Hippocampal formation (tissue), 2 donors: Measurements from ENCODE around the gene NEK6.

Experiments used
- DNase-seq, 2 donors: peaks; one replicate each; lab custom pipeline; 2025; lab: John Stamatoyannopoulos, UW

The NEK6 gene

DNA sequence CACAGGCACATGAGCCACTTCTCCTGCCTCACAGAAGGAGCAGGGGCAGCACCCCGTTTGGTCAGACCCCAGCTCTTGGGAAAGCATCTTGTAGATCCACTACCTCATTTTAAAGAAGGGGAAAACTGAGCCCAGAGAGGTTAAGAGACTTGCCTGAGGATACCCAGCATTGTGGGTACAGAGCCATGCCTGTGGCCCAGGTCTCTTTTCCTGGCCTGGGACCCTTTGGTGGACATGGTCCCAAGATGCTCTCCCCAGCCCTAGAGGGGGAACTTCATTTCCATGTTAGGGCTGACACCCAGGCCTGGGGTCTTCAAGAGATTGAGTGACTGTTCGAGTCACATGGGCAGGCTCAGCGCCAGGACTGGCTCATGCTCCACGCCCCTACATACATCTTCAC lies 64.2 kb downstream of the NEK6 start:
- no peak for DNase-seq

- no peak for DNase-seq
These were observed 65.1 kb downstream of the NEK6 start for GRCh38 chr9:124322618-124323432.

DNA sequence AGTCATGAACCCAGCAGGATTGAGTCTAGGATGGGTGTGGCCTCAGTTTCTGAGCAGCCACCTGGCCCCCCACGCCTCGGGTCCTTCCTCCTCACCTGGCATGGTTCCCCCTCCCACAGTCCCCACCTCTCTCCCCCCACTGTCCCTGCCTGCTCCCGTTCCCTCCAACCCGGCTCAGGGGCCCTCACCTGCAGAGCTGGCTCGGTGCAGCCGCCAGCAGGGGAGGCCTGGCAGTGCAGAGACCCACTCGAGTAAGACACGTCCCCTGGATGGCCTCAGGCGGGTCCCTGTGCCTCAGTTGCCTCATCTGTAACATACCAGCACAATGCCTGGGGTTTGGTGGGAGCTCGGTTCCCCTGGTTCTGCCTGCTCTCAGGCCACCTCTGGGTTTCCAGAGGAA lies 66.2 kb downstream of the NEK6 start:
- no peak for DNase-seq

DNA sequence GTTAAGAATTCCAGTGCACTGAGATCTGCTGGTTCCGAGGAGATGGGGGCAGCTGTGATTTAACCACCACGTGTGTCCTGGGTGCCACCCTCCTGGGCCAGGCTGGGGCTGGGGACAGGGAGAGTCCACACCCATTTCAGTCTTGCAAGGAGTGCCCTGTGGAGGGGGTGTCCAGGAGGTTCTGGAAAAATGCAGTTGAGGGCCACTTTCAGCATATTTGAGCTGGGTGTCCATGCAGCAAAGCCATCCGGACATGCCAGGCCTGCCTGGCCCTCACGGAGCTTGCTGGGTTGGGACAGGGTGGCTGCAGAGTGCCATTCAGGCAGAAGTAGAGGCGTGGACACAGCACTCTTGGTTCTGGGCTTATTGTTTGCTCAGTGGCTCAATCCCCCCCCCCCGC lies 68.1 kb downstream of the NEK6 start:
- no peak for DNase-seq

- DNase-seq = no peak
These were observed 68.6 kb downstream of the NEK6 start for GRCh38 chr9:124326378-124326777.

GRCh38 chr9:124327491-124327890 lies 69.7 kb downstream of the NEK6 start:
- DNase-seq = no peak

GRCh38 chr9:124328285-124328684 lies 70.5 kb downstream of the NEK6 start:
- DNase-seq = no peak

GRCh38 chr9:124329206-124329792 lies 71.5 kb downstream of the NEK6 start:
- no peak for DNase-seq

DNA sequence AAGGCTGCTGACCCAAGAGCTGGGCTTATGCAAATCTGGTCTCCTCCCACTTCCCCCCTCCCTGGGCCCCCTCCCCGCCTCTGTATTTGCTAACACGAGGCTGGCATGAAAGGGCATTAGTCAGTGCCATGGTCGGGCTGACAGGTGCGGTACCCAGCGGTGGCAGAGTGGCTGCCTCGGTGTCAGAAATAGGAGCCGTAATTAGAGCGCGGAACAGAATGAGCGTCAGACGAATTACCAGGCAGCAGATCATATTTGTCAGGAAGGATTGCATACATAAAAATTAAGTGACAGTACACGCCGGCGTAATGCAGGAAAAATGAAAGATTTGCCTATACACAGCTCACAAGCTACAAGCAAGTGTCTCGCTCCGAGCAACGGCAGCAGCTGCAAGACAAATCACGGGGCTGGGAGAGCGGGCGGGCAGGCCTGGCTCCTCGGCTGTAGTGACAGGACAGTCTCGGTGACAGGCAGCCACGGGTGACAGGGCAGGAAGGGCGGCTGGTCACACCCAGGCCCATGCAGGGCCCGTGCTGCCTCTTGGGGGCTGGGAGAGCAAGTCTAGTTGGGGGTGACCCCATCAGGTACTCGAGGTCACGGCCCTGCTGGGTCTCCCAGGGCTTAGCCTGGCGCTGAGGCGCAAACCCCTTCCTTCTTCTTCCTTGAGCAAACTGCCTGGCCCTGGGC lies 72.4 kb downstream of the NEK6 start:
- DNase-seq = no peak

DNA sequence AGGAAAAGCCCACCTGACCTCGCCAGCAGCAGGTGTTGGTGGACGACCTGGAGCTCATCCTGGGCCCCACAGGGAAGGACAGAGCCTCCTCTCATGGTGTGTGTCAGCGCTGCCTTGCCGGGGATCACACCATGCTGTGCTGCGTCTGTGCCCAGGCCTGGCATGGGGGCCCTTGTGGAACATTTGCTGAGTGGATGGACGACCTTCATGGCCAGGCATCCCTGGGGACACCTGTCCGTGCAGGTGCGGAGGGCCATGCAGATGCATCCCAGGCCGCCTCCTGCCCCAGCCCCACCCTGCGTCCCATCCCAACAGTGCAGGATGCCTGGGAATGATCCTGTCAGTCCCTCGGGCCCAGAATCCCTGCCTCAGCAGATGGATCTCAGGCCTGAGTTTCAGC lies 73.8 kb downstream of the NEK6 start:
- no peak for DNase-seq

GRCh38 chr9:124332361-124333202 lies 74.8 kb downstream of the NEK6 start:
- no peak for DNase-seq

- DNase-seq = no peak
These were observed 75.4 kb downstream of the NEK6 start for GRCh38 chr9:124333203-124333579.

GRCh38 chr9:124334568-124335319 lies 77.0 kb downstream of the NEK6 start:
- no peak for DNase-seq

- no peak for DNase-seq
These were observed 77.6 kb downstream of the NEK6 start for GRCh38 chr9:124335320-124335707.

DNA sequence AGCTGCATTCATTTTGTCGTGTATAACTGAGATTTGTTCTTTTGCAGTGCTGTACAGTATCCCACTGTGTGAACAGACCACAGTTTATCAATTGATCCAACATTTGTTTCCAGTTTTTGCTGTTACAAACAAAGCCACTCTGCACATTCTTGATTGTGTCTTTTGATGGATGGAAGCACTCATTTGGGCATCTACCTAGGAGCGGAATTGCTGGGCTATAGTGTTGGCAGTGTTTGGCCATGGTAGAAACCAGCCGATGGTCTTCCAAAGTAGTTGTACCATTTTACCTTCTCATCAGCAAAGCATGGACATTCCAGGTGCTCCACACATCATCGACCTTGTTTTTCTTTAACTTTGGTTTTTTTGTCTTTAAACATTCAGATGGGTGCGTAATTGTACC lies 79.8 kb downstream of the NEK6 start:
- no peak for DNase-seq

- DNase-seq = no peak
These were observed 81.9 kb downstream of the NEK6 start for GRCh38 chr9:124339603-124340146.

DNA sequence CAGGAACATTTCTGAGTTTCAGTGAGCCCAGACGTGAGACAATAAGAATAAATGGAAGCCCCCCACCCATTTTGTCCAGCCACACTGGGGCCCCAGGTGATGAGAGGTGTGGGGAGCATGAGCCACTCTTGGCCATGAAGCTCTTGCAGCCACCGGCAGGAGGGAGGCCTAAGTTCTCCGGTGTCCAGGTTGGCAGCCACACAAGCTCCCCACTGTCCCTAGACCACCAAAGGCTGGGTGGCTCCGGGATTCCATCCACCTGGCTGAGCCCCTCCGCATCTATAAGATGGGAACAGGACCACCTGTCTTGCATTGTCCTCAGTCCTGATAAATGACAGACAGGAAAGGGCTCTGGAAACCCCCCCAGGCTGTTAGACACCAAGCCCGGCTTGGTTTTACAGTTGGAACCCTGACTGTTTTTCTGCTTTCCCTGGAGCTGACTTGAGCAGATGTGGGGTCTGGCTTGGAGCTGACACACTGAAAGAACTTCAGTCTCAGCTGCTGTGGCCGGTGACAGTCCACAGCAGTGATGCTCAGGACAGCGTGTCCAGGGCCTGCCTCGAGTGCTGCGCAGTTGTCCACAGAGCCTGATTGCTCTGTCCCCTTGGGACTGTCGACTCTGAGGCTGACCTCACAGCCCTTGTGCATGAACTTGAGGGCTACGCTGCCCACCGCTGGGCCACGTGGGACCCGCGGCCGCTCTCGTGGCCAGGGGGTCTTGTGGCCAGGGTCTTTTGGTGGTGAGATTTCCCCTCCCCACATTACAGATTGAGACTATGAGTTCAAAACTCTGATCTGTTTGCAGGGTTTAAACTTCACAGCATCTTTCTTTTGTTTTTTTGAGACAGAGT lies 82.7 kb downstream of the NEK6 start:
- DNase-seq = no peak

GRCh38 chr9:124341455-124342170 lies 83.9 kb downstream of the NEK6 start:
- DNase-seq = no peak

DNA sequence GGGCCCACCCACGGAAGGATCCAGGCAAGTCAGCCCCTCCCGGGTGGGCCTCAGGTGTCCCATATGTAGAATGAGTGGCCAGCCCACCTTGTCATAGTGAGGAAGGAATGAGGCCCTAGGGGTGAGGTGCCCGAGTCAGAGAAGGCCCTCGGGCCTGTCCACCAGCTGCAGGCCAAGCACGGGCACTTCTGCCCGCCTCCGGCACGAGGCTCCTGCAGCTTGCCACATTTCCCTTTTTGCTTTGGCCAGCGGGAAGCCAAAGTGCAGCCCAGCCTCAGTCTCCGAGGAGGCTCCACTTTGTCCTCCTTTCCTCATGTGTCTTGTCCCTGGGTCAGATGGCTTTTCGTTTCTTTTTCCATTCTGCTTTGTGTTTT lies 84.6 kb downstream of the NEK6 start:
- no peak for DNase-seq
